Right atrium auricular region (tissue), 2 donors: ENCODE results near the gene C17orf50. TPM values are rescaled to one million over a fixed set of nuclear protein-coding genes. Genes with fewer than 3 reads are reported as not detected.

Source experiments
- DNase-seq: peaks from one replicate; pipeline ENCODE4 v3.0.0-alpha.2; 2019; ENCODE audit warnings: low spot score
- H3K27ac ChIP-seq, 2 donors: fragments of 200-600 bp; sonication (generic); 1 replicate in 1 of 2; 2 replicates in 1 of 2; pipeline ENCODE4 v1.5.1; 2016 to 2019
- H3K27me3 ChIP-seq, 2 donors: fragments of 200-600 bp; sonication (generic); one replicate each; pipeline versions ENCODE4 v1.5.1 to v1.6.0; 2017 to 2019
- H3K36me3 ChIP-seq: fragments of 200-600 bp; sonication (generic); one replicate; pipeline ENCODE4 v1.5.1; 2016
- H3K4me1 ChIP-seq, 2 donors: fragments of 200-600 bp; sonication (generic); one replicate each; pipeline versions ENCODE4 v1.5.1 to v1.6.0; 2017 to 2019
- H3K4me3 ChIP-seq, 2 donors: fragments of 200-600 bp; sonication (generic); 1 replicate in 1 of 2; 2 replicates in 1 of 2; pipeline ENCODE4 v1.5.1; 2017 to 2019; ENCODE audit warnings: mild to moderate bottlenecking in 1 of 2, moderate library complexity in 1 of 2
- H3K9me3 ChIP-seq, 2 donors: fragments of 200-600 bp; sonication (generic); one replicate each; pipeline ENCODE4 v1.5.1; 2019
- CTCF ChIP-seq, 2 donors: fragments of 200-600 bp; sonication (generic); IDR thresholded peaks; one replicate each; pipeline ENCODE4 v1.5.1; 2019; ENCODE audit warnings: antibody characterized with exemption in 2 of 2
- total RNA-seq, 2 donors: library from RNA; depleted of rRNA; stranded (reverse); fragments of >200 nt; gene quantifications; one replicate each; pipeline ENCODE4 v1.1.0, GENCODE V29; 2016

The C17orf50 gene
- total RNA-seq, 2 donors from 2014 or later, result not detected

- no peak for TF ChIP-seq CTCF (IDR thresholded peaks at IDR 0.05)
- no peaks in the 10 kb centered on the region for H3K9me3 ChIP-seq
- peaks cover 0 to 12% of the 10 kb centered on the region in 2 donors for H3K4me1 ChIP-seq
- DNase-seq, result no peak
- no peaks in the 10 kb centered on the region for H3K27me3 ChIP-seq
- H3K4me3 ChIP-seq, result no peak overlapping the region
- H3K36me3 ChIP-seq, result no peaks in the 10 kb centered on the region
- no peak overlapping the region for H3K27ac ChIP-seq
Measured at GRCh38 chr17:35734396-35734795, 26.3 kb upstream of the C17orf50 start.

GRCh38 chr17:35735036-35735805, 25.5 kb upstream of the C17orf50 start:
- no peak overlapping the region for H3K4me3 ChIP-seq
- H3K4me1 ChIP-seq, result peaks cover 0 to 12% of the 10 kb centered on the region in 2 donors
- no peak overlapping the region for H3K27ac ChIP-seq
- no peaks in the 10 kb centered on the region for H3K27me3 ChIP-seq
- DNase-seq, result no peak
- TF ChIP-seq CTCF (IDR thresholded peaks at IDR 0.05), result no peak
- H3K9me3 ChIP-seq, result no peaks in the 10 kb centered on the region
- no peaks in the 10 kb centered on the region for H3K36me3 ChIP-seq

GRCh38 chr17:35736236-35736635, 24.5 kb upstream of the C17orf50 start:
- no peak for TF ChIP-seq CTCF (IDR thresholded peaks at IDR 0.05)
- Histone ChIP-seq H3K27me3 (no peaks in the 10 kb centered on the region), H3K4me3 (no peak overlapping the region), H3K9me3 (no peaks in the 10 kb centered on the region), H3K27ac (no peak overlapping the region), H3K4me1 (peaks cover 0 to 7% of the 10 kb centered on the region in 2 donors), H3K36me3 (no peaks in the 10 kb centered on the region)
- no peak for DNase-seq

- H3K4me1 ChIP-seq, result peaks cover 0 to 11% of the 10 kb centered on the region in 2 donors
- H3K36me3 ChIP-seq, result no peaks in the 10 kb centered on the region
- no peaks in the 10 kb centered on the region for H3K9me3 ChIP-seq
- no peaks in the 10 kb centered on the region for H3K27me3 ChIP-seq
- H3K4me3 ChIP-seq, result no peak overlapping the region
- DNase-seq, result no peak
- H3K27ac ChIP-seq, result no peak overlapping the region
- TF ChIP-seq CTCF (IDR thresholded peaks at IDR 0.05), result no peak
Measured at GRCh38 chr17:35738519-35739133, 22.1 kb upstream of the C17orf50 start.

- no peak for DNase-seq
- H3K9me3 ChIP-seq, result no peaks in the 10 kb centered on the region
- H3K4me3 ChIP-seq, result no peak overlapping the region
- no peaks in the 10 kb centered on the region for H3K27me3 ChIP-seq
- no peak for TF ChIP-seq CTCF (IDR thresholded peaks at IDR 0.05)
- H3K4me1 ChIP-seq, result peaks cover 0 to 11% of the 10 kb centered on the region in 2 donors
- H3K27ac ChIP-seq, result no peak overlapping the region
- no peaks in the 10 kb centered on the region for H3K36me3 ChIP-seq
Measured at GRCh38 chr17:35740216-35740615, 20.5 kb upstream of the C17orf50 start.
